GM18909 (cell line): ENCODE results near the gene LIPC.

Source experiments
- ATAC-seq: cut with Tn5 transposase; IDR thresholded peaks from one replicate; pipeline ENCODE4 v1.9.1; 2021; ENCODE audit warnings: mild to moderate bottlenecking; ENCODE audit not compliant: unreplicated experiment, poor library complexity

Gene LIPC

DNA sequence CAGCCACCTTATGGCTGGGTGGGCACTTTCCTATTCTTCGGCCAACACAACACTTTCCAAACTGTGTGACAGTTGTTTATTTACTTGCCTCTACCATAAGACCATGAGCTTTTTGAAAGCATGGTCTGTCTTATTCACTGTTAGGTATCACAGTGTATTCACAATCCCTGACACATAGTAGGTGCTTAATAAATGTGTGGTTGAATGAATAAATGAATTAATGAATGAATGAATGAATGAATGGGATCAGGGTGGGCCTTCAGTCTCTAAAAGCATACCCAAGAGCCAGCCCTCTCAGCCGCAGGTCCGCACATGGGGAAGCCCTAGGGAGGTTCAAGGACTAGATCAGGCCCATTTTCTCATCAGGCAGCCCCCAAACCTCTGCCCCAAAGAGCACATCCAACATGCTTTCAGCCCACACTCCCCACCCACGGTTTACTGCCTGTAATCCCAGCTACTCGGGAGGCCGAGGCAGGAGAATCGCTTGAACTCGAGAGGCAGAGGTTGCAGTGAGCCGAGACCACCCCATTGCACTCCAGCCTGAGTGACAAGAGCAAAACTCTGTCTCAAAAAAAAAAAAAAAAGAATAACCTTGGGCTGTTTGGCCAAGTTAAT is 95.9 kb downstream of the LIPC start:
- ATAC-seq, result no peak

DNA sequence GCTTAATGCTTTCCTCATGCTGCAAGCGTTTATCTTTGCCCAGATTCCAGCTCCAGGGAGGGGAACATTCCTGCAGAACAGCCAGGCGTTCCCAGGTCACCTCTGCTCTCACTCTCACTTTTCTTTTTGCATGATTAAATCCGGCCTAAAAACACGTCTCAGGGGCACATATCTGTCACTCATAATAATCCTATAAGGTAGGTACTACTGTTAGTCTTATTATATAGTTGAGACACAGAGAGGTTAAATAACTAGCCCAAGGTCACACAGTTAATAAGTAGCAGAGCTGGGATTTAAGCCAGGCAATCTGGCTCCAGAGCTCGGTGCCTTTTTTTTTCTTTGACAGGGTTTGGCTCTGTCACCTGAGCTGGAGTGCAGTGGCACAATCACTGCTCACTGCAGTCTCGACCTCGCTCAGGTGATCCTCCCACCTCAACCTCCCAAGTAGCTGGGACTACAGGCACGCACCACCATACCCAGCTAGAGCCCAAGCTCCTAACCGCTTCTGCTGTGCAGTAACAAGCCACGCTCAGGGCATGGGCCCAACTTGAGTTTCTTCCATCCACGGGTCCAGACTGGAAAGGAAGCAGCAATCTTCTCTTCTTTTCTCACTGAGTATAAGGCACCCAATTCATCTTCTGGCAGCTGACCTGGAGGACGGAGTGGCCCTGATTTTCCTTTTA is 96.5 kb downstream of the LIPC start:
- no peak for ATAC-seq

DNA sequence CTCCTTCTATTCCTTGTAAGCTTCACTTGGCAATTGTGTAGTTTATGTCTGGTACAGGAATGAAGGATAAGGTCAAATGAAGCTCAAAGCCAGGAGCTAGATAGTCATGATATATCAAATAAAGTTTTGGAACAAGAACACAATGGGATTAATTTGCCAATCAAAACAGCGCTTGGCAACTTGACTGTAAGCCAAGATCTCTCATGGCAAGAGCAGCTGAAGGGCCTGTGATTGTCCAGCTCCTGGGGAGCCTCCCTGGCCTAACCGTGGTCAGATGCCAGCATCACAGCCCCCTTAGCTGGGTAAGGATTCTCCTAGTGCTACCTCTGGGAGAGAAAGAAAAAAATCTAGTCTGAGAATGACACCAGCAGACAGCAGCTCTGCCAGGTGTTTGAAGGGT is 97.2 kb downstream of the LIPC start:
- no peak for ATAC-seq

DNA sequence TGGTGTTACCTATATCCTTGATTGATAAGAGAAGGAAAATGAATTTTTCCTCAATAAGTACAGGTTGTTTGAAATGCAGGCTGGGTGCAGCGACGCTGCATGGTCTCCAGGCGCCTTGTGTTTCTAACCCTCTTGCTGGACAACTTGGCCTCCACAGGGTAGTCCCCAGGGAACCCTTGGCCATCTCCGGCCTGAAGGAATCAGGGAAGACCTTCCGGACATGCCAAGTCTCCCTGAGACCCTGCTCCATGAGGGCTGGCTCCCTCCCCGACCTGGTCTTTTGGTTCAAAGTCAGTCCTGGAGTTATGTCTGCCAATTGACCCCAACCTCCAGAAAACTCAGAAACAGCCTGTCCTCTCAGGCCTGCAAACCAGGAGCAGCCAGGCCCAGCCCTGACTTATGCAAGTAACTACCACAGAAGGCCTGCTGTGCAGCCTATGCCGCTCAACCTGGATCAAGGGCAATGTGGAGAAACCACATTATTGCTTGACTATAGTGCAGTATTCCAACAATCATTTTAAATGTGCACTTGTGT is 98.3 kb downstream of the LIPC start:
- no peak for ATAC-seq

DNA sequence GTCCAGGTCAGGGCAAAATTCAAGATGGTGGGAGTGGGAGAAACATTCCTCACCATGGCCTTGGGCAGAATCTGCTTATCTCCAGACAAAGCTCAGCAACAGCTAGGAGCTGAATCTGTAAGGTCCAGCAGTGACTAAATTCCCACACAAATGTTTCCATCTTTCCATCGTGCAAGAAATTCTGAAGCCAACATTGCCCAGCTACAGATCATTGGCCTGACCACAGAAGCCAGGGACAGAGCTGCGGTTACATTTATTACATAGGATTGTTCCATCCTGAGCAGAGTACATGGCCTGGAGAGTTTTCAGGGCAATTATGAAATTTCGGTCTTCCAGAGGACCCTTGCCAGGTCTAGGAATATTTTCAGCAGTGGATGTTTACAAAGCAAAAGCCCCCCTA is 100.3 kb downstream of the LIPC start:
- no peak for ATAC-seq

DNA sequence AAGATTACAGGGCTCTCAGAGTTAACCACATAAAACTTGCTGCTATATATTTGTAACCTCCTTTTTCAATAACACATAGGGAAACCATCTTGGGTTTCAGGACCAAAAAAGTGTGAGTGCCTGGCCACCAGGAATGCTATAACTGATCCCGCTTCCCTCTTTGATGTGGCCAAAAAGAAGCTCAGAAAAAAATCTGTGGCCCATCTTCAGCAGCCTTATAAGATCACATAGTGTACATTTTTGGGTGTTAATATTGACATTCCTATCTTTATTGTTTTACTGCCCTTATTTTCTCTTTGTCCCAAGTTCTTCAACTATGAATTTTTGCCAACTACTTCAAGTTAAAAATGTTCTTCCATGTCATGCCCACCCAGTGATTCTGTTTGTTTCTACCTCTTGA is 102.8 kb downstream of the LIPC start:
- ATAC-seq, result no peak

DNA sequence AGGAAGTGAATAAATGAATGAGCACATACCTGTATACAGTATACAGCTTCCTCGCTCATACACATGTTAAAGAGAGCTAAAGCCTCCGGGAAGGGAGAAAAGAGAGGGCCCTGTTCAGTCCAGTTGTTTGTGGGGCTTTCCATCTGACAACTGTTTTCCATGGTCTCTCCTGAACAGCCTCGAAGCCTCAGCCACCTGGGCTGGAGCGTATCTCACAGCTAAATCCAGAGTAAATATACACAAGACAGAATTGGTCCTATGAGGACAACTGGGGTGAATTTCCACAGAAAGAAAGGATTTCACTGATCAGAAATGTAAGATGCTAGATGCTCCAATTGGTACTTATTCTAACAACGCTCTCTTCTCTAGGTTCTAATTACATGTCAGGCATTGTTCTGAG is 103.5 kb downstream of the LIPC start:
- ATAC-seq, result no peak

DNA sequence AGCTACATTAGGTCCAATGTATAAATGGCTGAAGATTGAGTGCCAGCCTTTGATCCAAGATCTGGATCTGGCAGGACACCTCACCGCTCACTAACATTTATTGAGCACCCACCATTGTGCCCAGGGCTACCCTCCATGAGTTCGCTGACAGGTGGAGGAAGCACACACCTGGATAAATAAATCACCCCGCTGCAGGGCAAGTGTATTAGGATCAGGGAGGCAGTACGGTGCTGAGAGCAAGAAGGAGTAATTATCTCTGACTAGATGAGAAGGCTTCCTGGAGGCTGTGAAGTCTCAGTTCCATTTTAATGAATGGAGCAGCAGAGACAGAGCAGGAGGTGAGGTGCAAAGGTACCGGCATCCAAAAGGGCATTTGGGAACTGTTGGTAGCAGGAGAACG is 104.1 kb downstream of the LIPC start:
- ATAC-seq, result no peak

DNA sequence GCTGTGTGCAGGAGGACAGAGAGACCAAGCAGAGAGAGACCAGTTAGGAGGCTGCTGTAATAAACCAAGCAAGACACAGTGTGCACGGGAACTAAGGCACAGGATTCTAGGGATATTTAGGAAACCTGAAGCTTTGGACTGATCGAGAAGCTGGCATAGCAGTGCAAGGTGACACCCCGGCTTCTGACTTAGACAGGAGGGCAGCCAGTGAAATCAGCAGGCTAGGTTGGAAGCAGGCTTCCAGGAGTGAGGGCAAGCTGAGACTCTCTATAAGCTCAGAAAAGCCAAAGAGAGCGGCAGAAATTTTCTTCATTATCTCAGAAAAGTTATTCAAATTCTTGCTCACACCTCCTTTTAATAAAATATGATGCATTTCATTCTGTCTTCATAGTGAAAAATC is 104.6 kb downstream of the LIPC start:
- ATAC-seq, result no peak

DNA sequence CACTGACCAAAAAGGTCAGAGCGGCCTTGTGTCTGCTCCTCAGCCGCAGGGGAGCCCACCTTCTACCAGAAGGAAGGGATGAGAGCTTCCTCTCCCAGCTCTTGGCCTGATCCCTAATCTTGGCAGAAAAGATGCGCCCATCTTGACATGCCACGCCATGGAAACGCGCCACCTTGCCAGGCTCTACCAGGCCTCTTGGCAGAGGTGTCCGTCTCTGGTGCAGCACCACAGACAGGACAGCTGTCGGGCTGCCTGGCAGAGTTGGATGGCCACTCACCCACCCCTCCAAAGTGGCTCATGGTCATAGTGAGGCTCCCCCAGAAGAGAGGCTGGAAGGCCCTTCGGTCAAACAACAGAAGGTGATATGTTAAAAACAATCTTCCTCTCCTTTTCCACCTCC is 105.2 kb downstream of the LIPC start:
- ATAC-seq, result no peak

DNA sequence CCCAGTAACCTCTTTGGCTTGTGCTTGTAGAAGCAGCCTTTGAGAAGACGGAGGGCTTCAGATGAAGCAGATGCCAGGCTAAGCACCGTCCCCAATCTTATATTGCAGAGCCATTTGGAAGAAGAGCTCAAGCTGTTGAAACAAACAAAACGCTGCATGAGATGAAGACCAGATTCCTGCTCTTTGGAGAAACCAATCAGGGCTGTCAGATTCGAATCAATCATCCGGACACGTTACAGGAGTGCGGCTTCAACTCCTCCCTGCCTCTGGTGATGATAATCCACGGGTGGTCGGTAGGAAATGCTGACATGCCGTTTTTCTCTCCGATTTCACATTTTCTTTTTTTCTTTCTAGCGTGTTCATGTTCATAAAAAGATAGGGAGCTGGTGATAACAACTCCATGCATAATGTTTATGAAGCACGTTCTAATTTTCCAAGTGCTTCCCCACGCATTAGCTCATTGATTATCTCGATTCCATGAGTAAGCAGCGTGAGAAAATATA is 106.5 kb downstream of the LIPC start:
- no peak for ATAC-seq

DNA sequence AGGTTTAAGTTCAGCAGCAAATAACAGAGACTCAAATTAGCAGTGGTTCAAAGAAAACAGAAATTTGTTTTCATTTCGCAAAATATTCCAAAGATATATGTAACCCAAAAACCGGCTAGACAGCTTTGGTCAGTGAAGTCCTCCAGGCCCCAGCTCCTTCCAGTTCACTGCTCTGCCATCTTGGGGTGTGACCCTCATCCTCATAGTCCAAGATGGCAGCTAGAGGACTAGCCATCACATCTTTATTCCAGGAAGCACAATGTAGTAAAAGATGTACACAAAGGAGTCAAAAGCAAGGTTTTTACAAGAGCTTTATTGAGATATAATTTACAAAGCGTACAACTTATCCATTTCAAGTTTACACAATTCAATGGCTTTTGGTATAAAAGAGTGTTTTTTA is 107.1 kb downstream of the LIPC start:
- no peak for ATAC-seq

DNA sequence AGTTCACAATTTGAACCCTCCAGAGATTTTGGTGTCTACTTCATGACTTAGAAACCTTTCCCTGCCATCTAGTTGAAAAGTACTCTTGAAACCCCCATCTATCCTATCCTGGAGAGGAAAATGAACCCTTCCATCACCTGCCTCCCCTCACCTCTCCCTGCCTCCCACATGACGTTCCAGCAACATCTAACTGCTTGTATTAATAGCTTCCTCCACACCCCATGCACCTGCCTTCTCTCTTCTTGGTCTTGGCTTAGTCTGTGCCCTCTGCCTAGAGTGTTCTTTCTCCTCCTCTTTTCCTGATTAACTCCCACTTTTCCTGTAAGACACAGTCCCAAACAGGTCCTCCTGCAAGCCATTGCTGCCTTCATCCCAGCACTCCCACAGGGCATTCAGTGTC is 107.8 kb downstream of the LIPC start:
- ATAC-seq, result no peak

DNA sequence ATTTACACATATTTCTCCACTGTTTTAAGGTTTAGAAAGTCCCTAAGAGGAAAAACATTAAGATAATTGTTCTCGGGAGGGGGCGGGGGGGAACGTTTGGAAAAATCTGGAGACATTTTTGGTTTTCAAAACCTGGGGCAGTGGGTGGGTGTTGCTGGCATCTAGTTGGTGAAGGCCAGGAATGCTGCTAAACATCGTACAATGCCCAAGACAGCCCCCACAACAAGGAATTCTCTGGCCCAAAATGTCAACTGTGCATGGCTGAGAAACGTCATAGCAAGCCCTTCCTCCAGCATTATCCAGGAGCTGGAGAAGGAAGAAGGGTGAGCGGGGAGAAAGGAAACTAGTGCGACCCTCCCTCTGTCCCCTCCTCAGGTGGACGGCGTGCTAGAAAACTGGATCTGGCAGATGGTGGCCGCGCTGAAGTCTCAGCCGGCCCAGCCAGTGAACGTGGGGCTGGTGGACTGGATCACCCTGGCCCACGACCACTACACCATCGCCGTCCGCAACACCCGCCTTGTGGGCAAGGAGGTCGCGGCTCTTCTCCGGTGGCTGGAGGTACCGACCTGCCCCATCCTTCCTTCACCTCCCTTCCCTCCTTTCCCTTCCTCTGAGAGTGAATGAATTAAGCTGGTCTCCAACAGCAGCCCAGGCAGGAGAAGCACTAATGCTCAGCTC is 109.8 kb downstream of the LIPC start:
- ATAC-seq, result no peak

DNA sequence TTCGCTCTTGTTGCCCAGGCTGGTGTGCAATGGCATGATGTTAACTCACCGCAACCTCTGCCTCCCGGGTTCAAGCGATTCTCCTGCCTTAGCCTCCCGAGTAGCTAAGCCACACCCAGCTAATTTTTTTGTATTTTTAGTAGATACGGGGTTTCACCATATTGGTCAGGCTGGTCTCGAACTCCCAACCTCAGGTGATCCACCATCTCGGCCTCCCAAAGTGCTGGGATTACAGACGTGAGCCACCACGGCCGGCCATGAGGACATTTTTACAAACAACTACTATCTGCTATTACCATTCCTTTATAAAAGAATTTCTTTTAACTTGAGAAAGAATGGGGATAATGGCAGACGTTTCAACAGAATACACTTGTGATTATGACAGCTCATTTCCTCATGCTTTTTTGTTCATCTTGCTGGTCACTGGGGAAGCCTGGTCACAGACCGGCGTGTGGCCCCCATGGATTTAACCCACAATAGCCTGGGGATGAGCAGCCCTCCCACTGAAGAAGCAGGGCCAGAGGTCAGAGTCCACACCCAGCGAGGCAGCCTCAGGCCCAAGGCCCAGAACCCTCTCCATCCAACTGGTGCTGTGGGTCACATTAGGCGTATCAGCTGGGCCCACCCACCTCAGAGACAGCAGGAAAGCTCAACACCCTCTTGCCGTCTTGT is 112.0 kb downstream of the LIPC start:
- ATAC-seq, result no peak

DNA sequence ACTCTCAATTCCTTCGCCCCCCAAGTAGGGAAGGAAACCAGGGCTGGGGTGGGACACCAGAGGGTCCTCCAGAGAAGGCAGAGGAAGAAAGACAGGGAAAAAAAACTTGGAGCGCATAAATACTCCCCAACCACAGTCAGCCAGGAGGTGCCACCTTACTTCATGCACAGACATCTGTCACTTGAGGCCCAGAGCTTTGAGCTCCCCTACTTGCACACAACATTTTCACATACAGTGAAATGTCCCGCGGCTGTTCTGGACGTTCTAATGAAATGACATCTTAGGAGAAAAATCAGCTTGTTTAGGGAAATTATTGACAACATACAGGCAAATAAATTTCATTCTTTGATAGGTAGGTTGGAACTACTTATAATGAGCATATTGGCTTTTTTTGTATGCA is 113.0 kb downstream of the LIPC start:
- no peak for ATAC-seq

DNA sequence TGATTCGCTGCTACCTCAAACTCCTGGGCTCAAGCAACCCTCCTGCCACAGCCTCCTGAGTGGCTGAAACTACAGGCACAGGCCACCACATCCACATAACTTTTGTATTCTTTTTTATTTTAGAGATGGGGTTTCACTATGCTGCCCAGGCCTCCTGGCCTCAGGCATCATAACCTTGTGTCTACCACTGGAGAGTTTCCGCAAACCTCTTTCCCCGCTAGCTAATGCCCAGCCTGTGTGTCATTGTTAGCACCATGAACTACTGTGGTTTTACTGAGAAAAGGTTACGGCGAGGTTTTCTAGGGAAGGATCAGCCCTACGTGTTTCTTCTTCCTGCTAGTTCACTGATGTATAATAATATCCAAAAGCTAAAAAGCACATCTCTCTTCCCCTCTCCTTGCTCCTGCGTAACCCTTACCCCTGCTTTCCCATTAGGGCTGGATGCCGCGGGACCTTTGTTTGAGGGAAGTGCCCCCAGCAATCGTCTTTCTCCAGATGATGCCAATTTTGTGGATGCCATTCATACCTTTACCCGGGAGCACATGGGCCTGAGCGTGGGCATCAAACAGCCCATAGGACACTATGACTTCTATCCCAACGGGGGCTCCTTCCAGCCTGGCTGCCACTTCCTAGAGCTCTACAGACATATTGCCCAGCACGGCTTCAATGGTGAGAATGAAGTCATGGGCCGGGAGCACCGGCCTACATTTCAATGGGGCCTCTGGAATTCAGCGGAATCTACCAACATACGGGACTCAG is 113.7 kb downstream of the LIPC start:
- no peak for ATAC-seq

DNA sequence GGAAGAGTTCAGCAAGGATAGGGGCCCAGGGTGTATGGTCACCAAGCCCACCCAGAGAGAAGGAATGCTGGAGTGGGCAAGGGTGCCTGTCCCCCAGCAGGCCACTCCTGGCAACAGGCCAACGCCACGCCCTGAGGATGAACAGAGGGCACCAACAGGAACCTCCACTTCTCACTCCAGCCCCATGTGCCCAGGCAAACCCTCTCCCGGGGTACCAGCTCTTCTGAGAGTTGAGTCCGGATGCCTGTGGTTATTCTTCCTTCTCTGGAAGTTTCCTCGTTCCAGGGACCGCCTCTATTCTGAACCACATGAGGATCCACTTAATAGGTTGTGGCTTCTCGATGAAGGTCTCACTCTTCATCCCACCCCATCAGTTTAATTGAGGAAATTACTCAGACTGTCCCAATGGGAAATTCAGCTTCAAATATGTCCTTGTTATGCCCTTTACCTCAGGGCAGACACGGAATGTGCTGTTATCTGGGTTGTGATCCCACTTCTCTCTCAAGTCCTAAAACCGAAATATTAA is 114.3 kb downstream of the LIPC start:
- no peak for ATAC-seq

DNA sequence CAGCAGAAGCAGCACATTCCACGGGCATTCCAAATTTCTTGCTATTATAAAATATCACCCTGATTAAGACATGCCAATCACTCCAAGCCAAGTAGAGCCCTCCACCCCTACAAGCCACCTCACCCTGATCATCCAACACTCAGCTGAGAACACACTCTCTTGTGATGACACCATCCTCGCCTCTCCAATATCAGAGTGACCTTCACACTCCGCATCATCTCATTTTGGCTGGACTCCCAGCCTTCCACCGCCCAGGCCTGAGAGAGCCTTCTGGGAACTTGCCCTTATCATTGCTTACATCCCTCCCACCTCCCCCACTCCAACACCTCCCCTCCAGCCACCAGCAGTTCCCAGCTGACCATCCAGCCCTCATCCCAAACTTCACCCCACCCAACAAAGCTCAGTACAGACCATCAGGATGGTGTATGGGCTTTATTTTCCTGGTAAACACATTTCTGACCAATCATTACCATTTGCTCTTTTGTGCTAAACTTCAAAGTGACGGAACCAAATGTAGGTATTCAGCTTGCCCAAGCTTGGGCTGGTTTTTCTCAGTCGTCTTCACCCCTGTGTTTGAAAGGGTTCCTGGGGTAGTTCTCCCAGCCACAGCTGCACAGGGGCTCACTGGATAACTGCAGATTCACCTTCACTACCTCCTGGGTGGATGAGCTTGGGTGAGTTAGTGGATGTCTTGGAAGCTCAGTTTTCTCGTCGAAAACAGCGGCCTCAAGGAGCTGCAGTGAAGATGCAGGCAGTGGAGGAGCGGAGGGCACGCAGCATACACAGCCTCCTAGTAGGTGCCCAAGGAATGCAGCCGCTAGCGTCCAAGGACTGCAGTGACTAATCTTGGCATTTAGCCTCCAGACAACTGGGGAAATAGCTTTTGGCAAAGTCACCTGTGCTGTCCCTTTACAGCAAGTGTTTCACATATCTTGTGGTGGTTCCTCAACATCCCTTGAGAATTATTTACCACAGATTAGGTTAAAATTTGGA is 115.1 kb downstream of the LIPC start:
- no peak for ATAC-seq
